Endothelial cell of umbilical vein (primary cell): ENCODE results near the gene POTEJ.
"Not testable (repeated sequence)": the region's sequence is repeated elsewhere in the genome, so short reads cannot be mapped to it uniquely, and the experiment has no call there.

Experiments used
- EZH2 ChIP-seq: IDR thresholded peaks from 2 replicates; pipeline ENCODE4 v1.6.1; 2012; ENCODE audit warnings: borderline replicate concordance, low read depth, mild to moderate bottlenecking, moderate library complexity, low read length, inconsistent platforms; ENCODE audit not compliant: severe bottlenecking
- FOS ChIP-seq: IDR thresholded peaks from 2 replicates; pipeline ENCODE4 v1.6.1; 2011; ENCODE audit warnings: mild to moderate bottlenecking, low read length, moderate library complexity, borderline replicate concordance; ENCODE audit not compliant: insufficient read depth
- GATA2 ChIP-seq: IDR thresholded peaks from 2 replicates; pipeline ENCODE4 v1.7.0; 2011; ENCODE audit warnings: low read depth, mild to moderate bottlenecking, moderate library complexity, mixed read lengths, low read length; ENCODE audit not compliant: insufficient read length, insufficient read depth
- MAX ChIP-seq: IDR thresholded peaks from 2 replicates; pipeline ENCODE4 v1.6.1; 2011; ENCODE audit not compliant: insufficient read depth, insufficient read length
- MYC ChIP-seq: IDR thresholded peaks from one replicate; pipeline ENCODE4 v1.6.1; 2011; ENCODE audit warnings: mild to moderate bottlenecking, low read depth, low read length
- POLR2A ChIP-seq: IDR thresholded peaks from 2 replicates; pipeline ENCODE4 v1.6.1; 2012; ENCODE audit warnings: low read depth, mild to moderate bottlenecking, control low read depth, low read length
- POLR2AphosphoS5 ChIP-seq: IDR thresholded peaks from 2 replicates; pipeline ENCODE4 v1.6.1; 2012; ENCODE audit warnings: low read depth, mild to moderate bottlenecking, control low read depth, low read length, moderate library complexity; ENCODE audit not compliant: insufficient read depth
- TF ChIP-seq, protein P1 (sequence below), 2 donors: IDR thresholded peaks; 1 replicate in 1 of 2; 2 replicates in 1 of 2; pipeline ENCODE4 v1.5.1; 2011; ENCODE audit warnings: low read length in 2 of 2, mild to moderate bottlenecking in 2 of 2, moderate library complexity in 2 of 2, control low read depth in 1 of 2, inconsistent platforms in 1 of 2, low read depth in 1 of 2; ENCODE audit not compliant: insufficient read depth in 1 of 2; ENCODE audit errors: extremely low read depth in 1 of 2

GRCh38 chr2:130577559-130577958 lies 33.7 kb upstream of the POTEJ start:
- TF ChIP-seq, protein P1, sequence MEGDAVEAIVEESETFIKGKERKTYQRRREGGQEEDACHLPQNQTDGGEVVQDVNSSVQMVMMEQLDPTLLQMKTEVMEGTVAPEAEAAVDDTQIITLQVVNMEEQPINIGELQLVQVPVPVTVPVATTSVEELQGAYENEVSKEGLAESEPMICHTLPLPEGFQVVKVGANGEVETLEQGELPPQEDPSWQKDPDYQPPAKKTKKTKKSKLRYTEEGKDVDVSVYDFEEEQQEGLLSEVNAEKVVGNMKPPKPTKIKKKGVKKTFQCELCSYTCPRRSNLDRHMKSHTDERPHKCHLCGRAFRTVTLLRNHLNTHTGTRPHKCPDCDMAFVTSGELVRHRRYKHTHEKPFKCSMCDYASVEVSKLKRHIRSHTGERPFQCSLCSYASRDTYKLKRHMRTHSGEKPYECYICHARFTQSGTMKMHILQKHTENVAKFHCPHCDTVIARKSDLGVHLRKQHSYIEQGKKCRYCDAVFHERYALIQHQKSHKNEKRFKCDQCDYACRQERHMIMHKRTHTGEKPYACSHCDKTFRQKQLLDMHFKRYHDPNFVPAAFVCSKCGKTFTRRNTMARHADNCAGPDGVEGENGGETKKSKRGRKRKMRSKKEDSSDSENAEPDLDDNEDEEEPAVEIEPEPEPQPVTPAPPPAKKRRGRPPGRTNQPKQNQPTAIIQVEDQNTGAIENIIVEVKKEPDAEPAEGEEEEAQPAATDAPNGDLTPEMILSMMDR (IDR thresholded peaks at IDR 0.05; ENCODE audit: extremely low read depth in 1 of 2, insufficient read depth in 1 of 2, low read depth in 1 of 2, low read length in 2 of 2) = not testable (repeated sequence)
- not testable (repeated sequence) for TF ChIP-seq POLR2A, EZH2, MYC, POLR2AphosphoS5, MAX, FOS, GATA2
